Left lung (tissue), 10 donors: ENCODE data around the gene RASGRP2. TPM values are rescaled to one million over a fixed set of nuclear protein-coding genes. Genes with fewer than 3 reads are reported as not detected.

Experiments
- ATAC-seq: fragments of 200-7000 bp; cut with Tn5 transposase; one replicate; pipeline ENCODE4 v1.9.1; 2020; ENCODE audit warnings: moderate library complexity
- DNase-seq, 4 donors: peaks; one replicate each; pipeline ENCODE4 v3.0.0-alpha.2; 2013 to 2020
- H3K27ac ChIP-seq, 2 donors: fragments of 200-600 bp; sonication (generic) in 1 of 2; one replicate each; pipeline versions ENCODE4 v1.5.0 to v1.8.0; 2020 to 2021
- H3K27me3 ChIP-seq, 2 donors: fragments of 200-600 bp; sonication (generic) in 1 of 2; one replicate each; pipeline versions ENCODE4 v1.5.0 to v1.8.0; 2020 to 2021
- H3K36me3 ChIP-seq, 2 donors: fragments of 200-600 bp; sonication (generic) in 1 of 2; one replicate each; pipeline versions ENCODE4 v1.5.0 to v1.8.0; 2020 to 2021
- H3K4me1 ChIP-seq, 2 donors: fragments of 200-600 bp; one replicate each; pipeline ENCODE4 v1.8.0; 2021
- H3K4me3 ChIP-seq, 2 donors: fragments of 200-600 bp; sonication (generic) in 1 of 2; one replicate each; pipeline versions ENCODE4 v1.5.0 to v1.8.0; 2020 to 2021; ENCODE audit warnings: mild to moderate bottlenecking in 1 of 2
- H3K9me3 ChIP-seq, 2 donors: fragments of 200-600 bp; sonication (generic) in 1 of 2; one replicate each; pipeline versions ENCODE4 v1.5.0 to v1.8.0; 2020 to 2021
- CTCF ChIP-seq, 2 donors: fragments of 200-600 bp; sonication (generic) in 1 of 2; IDR thresholded peaks; one replicate each; pipeline versions ENCODE4 v1.5.0 to v1.8.0; 2021; ENCODE audit warnings: antibody characterized with exemption in 2 of 2
- intact Hi-C, 2 donors: fragments of 100-400 bp; cut with DNase I; formaldehyde crosslinking; loops; one replicate each; pipeline versions ENCODE4 v1.11.2 to v1.14.2; 2022
- polyA plus RNA-seq, 6 donors: library from polyadenylated mRNA; unstranded; fragments of 120-200 nt; gene quantifications; one replicate each; pipeline ENCODE4 v1.2.1, GENCODE V29; 2013; ENCODE audit not compliant: insufficient read length in 6 of 6
- total RNA-seq, 2 donors: library from RNA; stranded (reverse); fragmentation: NEBNext Ultra II Directional; extraction: Animal tissue kit (Norgen Biotek cat#: 25700); gene quantifications; one replicate each; pipeline ENCODE4 v1.2.1, GENCODE V29; 2021
- donor health status: DM: no; HTN: yes; CAD: no.
- donor health status: DM: no; HTN: no; CAD: no.

Gene RASGRP2
- total and polyA plus RNA-seq, 8 donors, result 9.0 to 35.3 (median 9.9) TPM

GRCh38 chr11:64684357-64684756, 59.6 kb downstream of the RASGRP2 start:
- Histone ChIP-seq H3K27ac (no peak overlapping the region), H3K36me3 (no peaks in the 10 kb centered on the region), H3K27me3 (no peaks in the 10 kb centered on the region), H3K4me3 (no peak overlapping the region), H3K4me1 (peaks cover 0 to 15% of the 10 kb centered on the region in 2 donors), H3K9me3 (no peaks in the 10 kb centered on the region)
- DNase-seq (no peak), ATAC-seq (no peak)
- no peak for TF ChIP-seq CTCF (IDR thresholded peaks at IDR 0.05)
- intact Hi-C loops, result no loop called here

DNA sequence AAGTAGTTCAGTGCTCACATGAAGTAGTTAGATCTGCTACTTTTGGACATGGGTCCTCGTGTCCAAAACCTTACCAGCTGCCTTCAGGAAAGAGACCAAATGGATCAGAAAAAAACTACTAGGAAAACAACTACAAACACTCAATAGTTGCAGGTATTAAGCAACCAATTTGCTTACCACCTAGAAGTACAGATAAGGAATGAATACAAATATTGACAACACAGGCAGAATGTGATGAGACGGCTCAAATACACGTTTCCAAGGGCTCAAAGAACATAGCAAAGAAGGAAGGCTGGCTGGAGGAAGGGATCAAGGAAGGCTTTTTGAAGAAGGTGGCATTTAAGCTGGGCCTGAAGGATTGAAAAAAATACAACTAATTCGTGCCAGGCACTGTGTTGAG, 62.8 kb downstream of the RASGRP2 start:
- TF ChIP-seq CTCF (IDR thresholded peaks at IDR 0.05), result no peak
- no peaks in the 10 kb centered on the region for H3K4me1 ChIP-seq
- no peaks in the 10 kb centered on the region for H3K9me3 ChIP-seq
- H3K4me3 ChIP-seq, result no peak overlapping the region
- DNase-seq (no peak), ATAC-seq (no peak)
- intact Hi-C loops, result no loop called here
- H3K27me3 ChIP-seq, result peaks cover 0 to 11% of the 10 kb centered on the region in 2 donors
- no peak overlapping the region for H3K27ac ChIP-seq
- H3K36me3 ChIP-seq, result no peaks in the 10 kb centered on the region

GRCh38 chr11:64679846-64680245, 64.1 kb downstream of the RASGRP2 start:
- DNase-seq, result no peak
- no peaks in the 10 kb centered on the region for H3K9me3 ChIP-seq
- peaks cover 0 to 9% of the 10 kb centered on the region in 2 donors for H3K4me1 ChIP-seq
- peaks cover 0 to 24% of the 10 kb centered on the region in 2 donors for H3K27me3 ChIP-seq
- no peak overlapping the region for H3K27ac ChIP-seq
- H3K4me3 ChIP-seq, result no peak overlapping the region
- ATAC-seq, result no peak
- no peak for TF ChIP-seq CTCF (IDR thresholded peaks at IDR 0.05)
- intact Hi-C loops, result no loop called here
- H3K36me3 ChIP-seq, result no peaks in the 10 kb centered on the region

DNA sequence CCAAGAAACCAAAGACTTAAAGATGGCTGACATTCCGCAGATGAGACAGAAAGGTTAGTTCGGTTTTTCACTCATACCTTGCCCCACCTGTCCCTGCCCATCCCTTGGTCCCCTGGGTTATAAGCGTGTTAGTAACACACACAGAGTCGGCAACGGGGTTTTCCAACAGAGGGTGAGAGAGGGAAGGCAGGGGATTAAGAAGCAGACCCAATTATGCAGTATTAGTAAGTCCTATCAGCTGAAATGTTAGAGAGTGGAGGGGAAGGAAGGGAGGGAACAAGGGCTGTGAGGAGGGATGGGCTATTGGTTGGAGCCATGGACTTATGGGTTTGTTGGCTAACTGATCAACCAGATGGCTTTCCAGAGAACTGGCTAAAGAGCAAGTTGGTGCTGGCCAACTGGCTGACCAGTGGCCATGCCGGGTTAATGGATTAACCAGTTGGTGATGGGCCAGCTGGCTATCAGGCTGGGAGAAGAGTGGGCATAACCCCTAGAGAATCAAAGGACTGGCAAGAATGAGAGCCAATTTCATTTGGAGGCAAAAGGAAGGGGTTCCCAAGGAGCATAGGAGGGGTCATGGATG, 66.4 kb downstream of the RASGRP2 start:
- DNase-seq (no peak), ATAC-seq (no peak)
- Histone ChIP-seq H3K4me1 (peaks cover 0 to 9% of the 10 kb centered on the region in 2 donors), H3K27ac (no peak overlapping the region), H3K27me3 (peaks cover 5 to 35% of the 10 kb centered on the region in 2 donors), H3K4me3 (no peak overlapping the region), H3K36me3 (no peaks in the 10 kb centered on the region), H3K9me3 (no peaks in the 10 kb centered on the region)
- TF ChIP-seq CTCF (IDR thresholded peaks at IDR 0.05), result no peak
- intact Hi-C loops, result no loop called here

Other genes starting within 250 kb of the RASGRP2 start
- gene SLC22A11, start 188.2 kb downstream of the RASGRP2 start, total RNA-seq, result not detected
- under 1 TPM in 5 of 6 donors, not detected in 1; 0.12 to 0.25 (median 0.20) TPM for gene SLC22A11, start 188.2 kb downstream of the RASGRP2 start, polyA plus RNA-seq
- gene SLC22A12, start 152.9 kb downstream of the RASGRP2 start, total RNA-seq, result not detected
- not detected for gene SLC22A12, start 152.9 kb downstream of the RASGRP2 start, polyA plus RNA-seq
- gene NRXN2, start 20.9 kb downstream of the RASGRP2 start, total RNA-seq, result 1 to 10 TPM; 3.5 to 7.9 TPM
- 10 to 100 TPM in 4 of 6 donors, 1 to 10 TPM in 2; 6.8 to 15.0 (median 10.9) TPM for gene NRXN2, start 20.9 kb downstream of the RASGRP2 start, polyA plus RNA-seq
- gene PYGM, start 15.8 kb upstream of the RASGRP2 start, total RNA-seq, result 1 to 10 TPM; 1.3 to 3.7 TPM
- 1 to 10 TPM; 2.2 to 4.4 (median 3.5) TPM for gene PYGM, start 15.8 kb upstream of the RASGRP2 start, polyA plus RNA-seq
- 100 to 1,000 TPM; 169 to 228 TPM for gene SF1, start 34.4 kb upstream of the RASGRP2 start, total RNA-seq
- 100 to 1,000 TPM; 437 to 519 (median 453) TPM for gene SF1, start 34.4 kb upstream of the RASGRP2 start, polyA plus RNA-seq
- gene MAP4K2, start 59.1 kb upstream of the RASGRP2 start, total RNA-seq, result 10 to 100 TPM; 19.3 to 23.2 TPM
- gene MAP4K2, start 59.1 kb upstream of the RASGRP2 start, polyA plus RNA-seq, result 10 to 100 TPM; 42.3 to 48.2 (median 46.6) TPM
- gene MEN1, start 66.4 kb upstream of the RASGRP2 start, total RNA-seq, result 10 to 100 TPM; 26.9 to 29.3 TPM
- 10 to 100 TPM; 33.0 to 46.5 (median 38.9) TPM for gene MEN1, start 66.4 kb upstream of the RASGRP2 start, polyA plus RNA-seq
- gene CDC42BPG, start 100.5 kb upstream of the RASGRP2 start, total RNA-seq, result 10 to 100 TPM; 18.0 to 25.9 TPM
- 10 to 100 TPM in 1 of 6 donors, 1 to 10 TPM in 5; 6.8 to 10.3 (median 8.6) TPM for gene CDC42BPG, start 100.5 kb upstream of the RASGRP2 start, polyA plus RNA-seq
- 100 to 1,000 TPM in 1 of 2 donors, 10 to 100 TPM in 1; 73.0 to 153 TPM for gene EHD1, start 134.5 kb upstream of the RASGRP2 start, total RNA-seq
- gene EHD1, start 134.5 kb upstream of the RASGRP2 start, polyA plus RNA-seq, result 10 to 100 TPM; 44.7 to 63.8 (median 52.9) TPM
- gene ATG2A, start 173.1 kb upstream of the RASGRP2 start, total RNA-seq, result 10 to 100 TPM; 21.9 to 23.5 TPM
- 10 to 100 TPM; 14.2 to 21.1 (median 17.5) TPM for gene ATG2A, start 173.1 kb upstream of the RASGRP2 start, polyA plus RNA-seq
- gene PPP2R5B, start 180.5 kb upstream of the RASGRP2 start, total RNA-seq, result 10 to 100 TPM; 24.4 to 29.9 TPM
- 10 to 100 TPM; 12.1 to 14.4 (median 13.5) TPM for gene PPP2R5B, start 180.5 kb upstream of the RASGRP2 start, polyA plus RNA-seq
- gene GPHA2, start 191.8 kb upstream of the RASGRP2 start, total RNA-seq, result not detected
- under 1 TPM in 3 of 6 donors, not detected in 3; 0.25 to 0.60 (median 0.49) TPM for gene GPHA2, start 191.8 kb upstream of the RASGRP2 start, polyA plus RNA-seq
- gene MAJIN, start 228.0 kb upstream of the RASGRP2 start, total RNA-seq, result not detected
- under 1 TPM in 2 of 6 donors, not detected in 4; 0.11 to 0.14 TPM for gene MAJIN, start 228.0 kb upstream of the RASGRP2 start, polyA plus RNA-seq